Activated B cell treated with CpG ODN at 0.5 μM for 24 hours (primary cell): ENCODE measurements around the gene CSNK2A1. TPM values are rescaled to one million over a fixed set of nuclear protein-coding genes. Genes with fewer than 3 reads are reported as not detected.
"Not testable (repeated sequence)": the region's sequence is repeated elsewhere in the genome, so short reads cannot be mapped to it uniquely, and the experiment has no call there.

Experiments
- ATAC-seq: fragments of 200-7000 bp; cut with Tn5 transposase; one replicate; pipeline ENCODE4 v1.10.0; 2021; ENCODE audit warnings: low read depth, mild to moderate bottlenecking, moderate library complexity
- CTCF ChIA-PET: fragments of 350-600 bp; sonication (Branson Sonifier 250); formaldehyde crosslinking; loops from one replicate; lab custom pipeline; 2021; ENCODE audit warnings: antibody characterized with exemption; lab: Charles Lee
- POLR2A ChIA-PET: fragments of 350-600 bp; sonication (Branson Sonifier 250); formaldehyde crosslinking; loops from one replicate; lab custom pipeline; 2021; ENCODE audit warnings: antibody characterized with exemption; lab: Charles Lee
- DNase-seq: peaks from one replicate; pipeline ENCODE4 v3.0.0; 2022
- H3K27ac Mint-ChIP-seq: one replicate; pipeline ENCODE4 v1.8.0; 2020; ENCODE audit warnings: mixed read lengths
- H3K27me3 Mint-ChIP-seq: one replicate; pipeline ENCODE4 v1.8.0; 2021; ENCODE audit warnings: mixed read lengths
- H3K36me3 Mint-ChIP-seq: one replicate; pipeline ENCODE4 v1.8.0; 2021; ENCODE audit warnings: low read depth, mixed read lengths
- H3K4me1 Mint-ChIP-seq: one replicate; pipeline ENCODE4 v1.8.0; 2021; ENCODE audit warnings: mixed read lengths
- H3K4me3 Mint-ChIP-seq: one replicate; pipeline ENCODE4 v1.8.0; 2020; ENCODE audit warnings: mild to moderate bottlenecking, mixed read lengths
- H3K9me3 Mint-ChIP-seq: one replicate; pipeline ENCODE4 v1.8.0; 2020; ENCODE audit warnings: mixed read lengths
- intact Hi-C: fragments of 100-400 bp; cut with micrococcal nuclease; formaldehyde crosslinking; loops from one replicate; pipeline ENCODE4 v1.15.1; 2024
- total RNA-seq: library from RNA; stranded (reverse); gene quantifications from 2 replicates; pipeline ENCODE4 v1.2.3, GENCODE V29; 2022
- TF ChIP-seq, protein P1 (sequence below): fragments of 200-600 bp; IDR thresholded peaks from one replicate; pipeline ENCODE4 v1.8.0; 2022; ENCODE audit warnings: antibody characterized with exemption, mild to moderate bottlenecking

Gene CSNK2A1
- total RNA-seq, 1 donor from 2014 or later: 140 TPM

DNA sequence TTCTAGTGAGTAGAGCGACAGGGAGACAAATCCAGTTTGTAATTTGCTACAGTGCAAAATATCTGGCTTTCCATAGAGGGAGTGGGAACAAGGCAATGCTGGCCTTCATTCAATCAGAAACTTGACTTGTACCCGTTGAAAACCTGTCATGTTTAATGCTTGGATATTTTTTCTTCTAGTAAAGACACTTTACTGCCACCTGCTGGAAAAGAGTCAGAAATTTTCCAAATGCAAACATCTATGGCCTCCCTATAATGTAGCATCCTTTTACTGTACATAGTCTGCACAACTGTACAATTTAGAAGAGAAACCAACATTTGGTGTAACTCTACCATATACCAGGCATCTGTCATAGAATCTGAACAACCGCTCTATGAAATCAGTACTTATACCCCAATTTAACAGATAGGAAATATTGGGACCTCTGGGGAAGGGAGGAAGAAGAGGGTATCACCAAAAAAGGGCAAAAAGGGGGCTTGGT, 64.6 kb downstream of the CSNK2A1 start:
- peaks cover 5% of the 10 kb centered on the region for H3K4me1 Mint-ChIP-seq
- ChIA-PET CTCF (interaction anchor here (1.3 to 2.8 kb wide), 5 partner anchors 15 to 127 kb away, joined by 3 to 43 read pairs (median 6); no protein-coding TSS in a partner anchor), POLR2A (no interaction called here)
- intact Hi-C loops: loop anchor here (1.0 kb wide), 4 partner anchors 17 to 270 kb away; partner anchors contain the start of gene TBC1D20
- TF ChIP-seq, protein P1, sequence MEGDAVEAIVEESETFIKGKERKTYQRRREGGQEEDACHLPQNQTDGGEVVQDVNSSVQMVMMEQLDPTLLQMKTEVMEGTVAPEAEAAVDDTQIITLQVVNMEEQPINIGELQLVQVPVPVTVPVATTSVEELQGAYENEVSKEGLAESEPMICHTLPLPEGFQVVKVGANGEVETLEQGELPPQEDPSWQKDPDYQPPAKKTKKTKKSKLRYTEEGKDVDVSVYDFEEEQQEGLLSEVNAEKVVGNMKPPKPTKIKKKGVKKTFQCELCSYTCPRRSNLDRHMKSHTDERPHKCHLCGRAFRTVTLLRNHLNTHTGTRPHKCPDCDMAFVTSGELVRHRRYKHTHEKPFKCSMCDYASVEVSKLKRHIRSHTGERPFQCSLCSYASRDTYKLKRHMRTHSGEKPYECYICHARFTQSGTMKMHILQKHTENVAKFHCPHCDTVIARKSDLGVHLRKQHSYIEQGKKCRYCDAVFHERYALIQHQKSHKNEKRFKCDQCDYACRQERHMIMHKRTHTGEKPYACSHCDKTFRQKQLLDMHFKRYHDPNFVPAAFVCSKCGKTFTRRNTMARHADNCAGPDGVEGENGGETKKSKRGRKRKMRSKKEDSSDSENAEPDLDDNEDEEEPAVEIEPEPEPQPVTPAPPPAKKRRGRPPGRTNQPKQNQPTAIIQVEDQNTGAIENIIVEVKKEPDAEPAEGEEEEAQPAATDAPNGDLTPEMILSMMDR: no peak
- H3K4me3 Mint-ChIP-seq: no peak overlapping the region
- no peaks in the 10 kb centered on the region for H3K27me3 Mint-ChIP-seq
- no peaks in the 10 kb centered on the region for H3K9me3 Mint-ChIP-seq
- peaks cover 47% of the 10 kb centered on the region for H3K36me3 Mint-ChIP-seq
- H3K27ac Mint-ChIP-seq: no peak overlapping the region
- ATAC-seq (peak; percentile 66), DNase-seq (no peak)

DNA sequence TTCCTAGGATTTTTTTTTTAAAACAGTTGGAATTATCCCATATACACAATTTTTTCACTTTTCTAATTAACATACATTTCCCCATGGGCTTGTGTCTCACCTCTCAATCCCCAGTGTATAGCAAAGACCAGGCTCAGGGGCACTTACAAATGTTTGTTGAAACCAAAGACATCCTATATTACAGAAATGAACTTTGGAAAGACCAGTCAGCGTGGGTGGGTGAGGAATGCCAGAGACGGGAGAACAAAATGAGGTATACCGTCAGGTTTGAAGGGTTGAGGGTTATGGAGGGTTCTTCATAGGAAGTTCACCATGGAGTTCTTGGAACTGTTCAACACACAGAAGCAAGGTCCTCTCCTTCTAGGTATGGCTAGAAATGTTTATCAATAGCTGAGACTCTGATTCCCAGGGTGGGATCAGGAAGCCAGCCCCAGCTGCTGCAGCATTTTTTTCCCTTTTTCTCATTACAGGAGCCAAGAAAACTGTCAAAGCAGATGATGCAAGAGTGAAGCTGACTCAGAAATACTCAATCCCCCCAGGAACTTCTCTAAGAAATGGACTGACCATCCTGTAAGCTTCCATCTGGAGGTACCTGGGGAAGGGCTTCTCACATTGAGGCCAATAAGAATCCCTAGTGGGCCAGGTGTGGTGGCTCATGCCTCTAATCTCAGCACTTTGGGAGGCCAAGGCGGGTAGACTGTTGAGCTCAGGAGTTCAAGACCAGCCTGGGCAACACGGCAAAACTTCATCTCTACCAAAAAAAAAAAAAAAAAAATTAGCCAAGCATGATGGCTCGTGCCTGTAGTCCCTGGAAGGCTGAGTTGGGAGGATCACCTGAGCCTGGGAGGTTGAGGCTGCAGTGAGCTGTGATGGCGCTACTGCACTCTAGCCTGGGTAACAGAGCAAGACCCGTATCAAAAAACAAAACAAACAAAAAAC, 65.3 kb downstream of the CSNK2A1 start:
- CTCF ChIA-PET: interaction anchor here (1.0 to 2.8 kb wide), 6 partner anchors 15 to 126 kb away, joined by 3 to 43 read pairs (median 6); no protein-coding TSS in a partner anchor
- POLR2A ChIA-PET: interaction anchor here (0.7 kb wide), 3 partner anchors 40 to 119 kb away, joined by 3 to 5 read pairs (median 4); no protein-coding TSS in a partner anchor
- Mint-ChIP-seq H3K27me3 (no peaks in the 10 kb centered on the region), H3K27ac (no peak overlapping the region), H3K4me3 (no peak overlapping the region), H3K9me3 (no peaks in the 10 kb centered on the region), H3K36me3 (peaks cover 40% of the 10 kb centered on the region), H3K4me1 (peaks cover 6% of the 10 kb centered on the region)
- intact Hi-C loops: no loop called here
- ATAC-seq (no peak), DNase-seq (no peak)
- TF ChIP-seq, protein P1: no peak

DNA sequence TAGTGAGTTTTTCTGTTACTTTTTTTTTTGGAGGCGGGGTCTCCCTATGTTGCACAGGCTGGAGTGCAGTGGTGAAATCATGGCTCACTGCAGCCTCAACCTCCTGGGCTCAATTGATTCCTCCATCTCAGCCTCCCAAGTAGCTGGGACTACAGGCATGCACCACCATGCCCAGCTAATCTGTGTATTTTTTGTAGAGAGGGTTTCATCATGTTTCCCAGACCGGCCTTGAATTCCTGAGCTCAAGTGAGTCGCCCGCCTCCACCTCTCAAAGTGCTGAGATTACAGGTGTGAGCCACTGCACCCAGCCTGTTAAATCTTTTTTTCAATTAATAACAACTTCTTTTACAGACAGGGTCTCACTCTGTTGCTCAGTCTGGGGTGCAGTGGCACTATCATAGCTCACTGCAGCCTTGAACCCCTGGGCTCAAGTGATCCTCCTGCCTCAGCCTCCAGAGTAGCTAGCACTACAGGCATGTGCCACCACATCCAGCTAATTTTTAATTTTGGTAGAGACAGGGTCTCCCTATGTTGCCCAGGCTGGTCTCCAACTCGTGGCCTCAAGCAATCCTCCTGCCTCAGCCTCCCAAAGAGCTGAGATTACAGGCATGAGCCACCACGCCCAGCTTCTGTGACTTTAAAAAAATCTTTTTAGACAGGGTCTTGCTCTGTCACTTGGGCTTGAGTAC, 66.9 kb downstream of the CSNK2A1 start:
- POLR2A ChIA-PET: interaction anchor here (0.7 kb wide), 1 partner anchor 36 kb away, joined by 3 read pairs; no protein-coding TSS in a partner anchor
- CTCF ChIA-PET: interaction anchor here (0.8 to 2.0 kb wide), 3 partner anchors 13 to 122 kb away, joined by 4 to 18 read pairs (median 5); no protein-coding TSS in a partner anchor
- H3K27me3 Mint-ChIP-seq, H3K9me3 Mint-ChIP-seq, H3K4me3 Mint-ChIP-seq, H3K27ac Mint-ChIP-seq, DNase-seq, ATAC-seq, intact Hi-C loops: not testable (repeated sequence)
- Mint-ChIP-seq H3K4me1 (peaks cover 17% of the 10 kb centered on the region), H3K36me3 (peaks cover 24% of the 10 kb centered on the region)

DNA sequence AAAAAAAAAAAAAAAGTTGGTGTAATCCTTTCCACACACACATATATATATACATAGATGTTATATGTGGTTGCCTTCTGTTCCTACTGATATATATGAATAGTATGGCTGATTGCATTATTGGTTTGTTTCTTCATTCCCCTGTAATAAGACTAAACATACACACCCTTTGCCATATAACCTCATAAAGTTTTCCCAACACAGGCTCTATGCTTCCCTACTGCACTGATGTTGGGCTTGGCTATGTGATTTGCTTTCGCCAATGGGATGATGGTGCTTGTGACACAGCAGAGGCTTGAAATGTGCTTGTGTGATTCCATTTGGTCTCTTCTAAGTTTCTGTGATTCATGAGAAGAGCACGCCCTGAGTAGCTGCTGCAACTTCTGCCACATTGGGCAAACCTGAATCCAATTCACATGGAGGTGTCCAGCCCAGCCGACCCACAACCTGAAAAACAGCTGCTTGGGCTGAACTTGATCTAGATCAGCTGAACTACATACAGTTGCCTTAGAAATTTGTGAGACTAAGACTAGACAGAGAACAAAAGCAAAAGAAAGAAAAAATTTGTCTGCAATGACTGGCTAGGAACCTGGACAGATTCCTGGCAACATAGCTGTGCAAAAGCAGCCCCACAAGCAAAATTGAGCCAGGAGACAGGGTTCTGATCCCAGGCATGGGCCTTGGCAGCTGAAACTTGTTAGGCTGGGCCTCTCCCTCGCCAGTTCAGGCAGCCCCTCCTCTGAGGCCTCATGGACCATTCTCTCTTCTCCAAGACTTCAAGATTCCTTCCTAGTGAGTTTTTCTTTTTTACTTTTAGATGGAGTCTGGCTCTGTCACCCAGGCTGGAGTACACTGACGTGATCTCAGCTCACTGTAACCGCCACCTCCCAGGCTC, 67.9 kb downstream of the CSNK2A1 start:
- intact Hi-C loops: no loop called here
- CTCF ChIA-PET: interaction anchor here (1.1 to 2.0 kb wide), 2 partner anchors 68 to 121 kb away, joined by 5 to 18 read pairs; no protein-coding TSS in a partner anchor
- H3K27ac Mint-ChIP-seq: no peak overlapping the region

More for the DNA sequence above, 67.9 kb downstream of the CSNK2A1 start:
- no peaks in the 10 kb centered on the region for H3K9me3 Mint-ChIP-seq
- H3K36me3 Mint-ChIP-seq: peaks cover 19% of the 10 kb centered on the region
- peaks cover 17% of the 10 kb centered on the region for H3K4me1 Mint-ChIP-seq
- H3K4me3 Mint-ChIP-seq: no peak overlapping the region
- no peaks in the 10 kb centered on the region for H3K27me3 Mint-ChIP-seq
- DNase-seq: no peak
- no peak for ATAC-seq
- POLR2A ChIA-PET: no interaction called here
- TF ChIP-seq, protein P1: no peak
